ENCODE measurements around the gene PCNX2.

Gene PCNX2

GRCh38 chr1:232965124-232965911 lies 330.2 kb downstream of the PCNX2 start:
- TF ChIP-seq, protein P1, sequence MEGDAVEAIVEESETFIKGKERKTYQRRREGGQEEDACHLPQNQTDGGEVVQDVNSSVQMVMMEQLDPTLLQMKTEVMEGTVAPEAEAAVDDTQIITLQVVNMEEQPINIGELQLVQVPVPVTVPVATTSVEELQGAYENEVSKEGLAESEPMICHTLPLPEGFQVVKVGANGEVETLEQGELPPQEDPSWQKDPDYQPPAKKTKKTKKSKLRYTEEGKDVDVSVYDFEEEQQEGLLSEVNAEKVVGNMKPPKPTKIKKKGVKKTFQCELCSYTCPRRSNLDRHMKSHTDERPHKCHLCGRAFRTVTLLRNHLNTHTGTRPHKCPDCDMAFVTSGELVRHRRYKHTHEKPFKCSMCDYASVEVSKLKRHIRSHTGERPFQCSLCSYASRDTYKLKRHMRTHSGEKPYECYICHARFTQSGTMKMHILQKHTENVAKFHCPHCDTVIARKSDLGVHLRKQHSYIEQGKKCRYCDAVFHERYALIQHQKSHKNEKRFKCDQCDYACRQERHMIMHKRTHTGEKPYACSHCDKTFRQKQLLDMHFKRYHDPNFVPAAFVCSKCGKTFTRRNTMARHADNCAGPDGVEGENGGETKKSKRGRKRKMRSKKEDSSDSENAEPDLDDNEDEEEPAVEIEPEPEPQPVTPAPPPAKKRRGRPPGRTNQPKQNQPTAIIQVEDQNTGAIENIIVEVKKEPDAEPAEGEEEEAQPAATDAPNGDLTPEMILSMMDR (conservative IDR thresholded peaks at IDR 0.05; ENCODE audit: low read length), result no peak
- no peak for DNase-seq (ENCODE audit: low read depth)
- H3K4me3 ChIP-seq (ENCODE audit: low read length), result no peak overlapping the region

DNA sequence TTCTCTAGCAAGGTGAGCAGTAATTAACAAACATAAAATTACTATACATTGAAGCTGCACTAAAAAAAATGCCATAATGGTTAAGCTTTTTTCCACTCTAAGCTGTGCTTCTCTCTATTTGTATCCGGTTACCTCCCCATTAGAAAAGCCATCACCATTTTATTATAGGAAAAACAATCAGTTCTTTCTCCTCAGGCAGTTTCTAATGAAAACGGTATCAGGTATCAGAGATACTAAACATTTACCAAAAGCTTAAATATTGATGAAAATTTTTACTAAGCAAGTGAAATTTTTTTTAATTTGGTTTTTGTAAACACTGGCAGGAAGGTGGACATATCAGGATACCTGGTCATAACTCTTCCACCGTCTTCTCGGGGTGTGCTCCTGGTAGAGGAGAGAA lies 330.9 kb downstream of the PCNX2 start:
- DNase-seq (ENCODE audit: low read depth), result no peak
- no peak overlapping the region for H3K4me3 ChIP-seq (ENCODE audit: low read length)

GRCh38 chr1:232962761-232963745 lies 332.5 kb downstream of the PCNX2 start:
- peak; percentile 66 for DNase-seq (ENCODE audit: low read depth)
- TF ChIP-seq, protein P1 (conservative IDR thresholded peaks at IDR 0.05; ENCODE audit: low read length), result no peak
- H3K4me3 ChIP-seq (ENCODE audit: low read length), result no peak overlapping the region; the same call in 1 of the 2 replicates

More for the DNA sequence above, 330.9 kb downstream of the PCNX2 start:
- TF ChIP-seq, protein P1 (conservative IDR thresholded peaks at IDR 0.05; ENCODE audit: low read length), result no peak

DNA sequence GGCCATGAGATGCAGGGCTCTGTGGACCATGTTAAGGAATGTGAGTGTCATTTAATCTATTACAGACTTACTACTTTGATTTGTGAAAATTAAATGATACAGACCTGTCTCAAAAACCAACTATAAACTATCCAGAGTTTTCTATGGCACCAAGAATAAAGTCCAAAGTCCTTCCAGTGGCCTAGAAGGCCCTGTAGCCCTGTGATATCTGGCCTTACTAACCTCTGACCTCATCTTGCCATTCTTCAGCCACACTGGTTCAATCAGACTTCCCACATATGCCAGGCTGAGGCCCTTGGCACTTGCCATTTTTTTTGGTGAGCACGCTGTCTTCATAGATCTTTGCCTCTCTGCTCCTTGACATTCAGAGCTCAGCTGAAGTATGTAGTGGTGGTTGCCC lies 337.5 kb downstream of the PCNX2 start:
- H3K4me3 ChIP-seq (ENCODE audit: low read length), result no peak overlapping the region
- no peak for DNase-seq (ENCODE audit: low read depth)
- TF ChIP-seq, protein P1 (conservative IDR thresholded peaks at IDR 0.05; ENCODE audit: low read length), result no peak

DNA sequence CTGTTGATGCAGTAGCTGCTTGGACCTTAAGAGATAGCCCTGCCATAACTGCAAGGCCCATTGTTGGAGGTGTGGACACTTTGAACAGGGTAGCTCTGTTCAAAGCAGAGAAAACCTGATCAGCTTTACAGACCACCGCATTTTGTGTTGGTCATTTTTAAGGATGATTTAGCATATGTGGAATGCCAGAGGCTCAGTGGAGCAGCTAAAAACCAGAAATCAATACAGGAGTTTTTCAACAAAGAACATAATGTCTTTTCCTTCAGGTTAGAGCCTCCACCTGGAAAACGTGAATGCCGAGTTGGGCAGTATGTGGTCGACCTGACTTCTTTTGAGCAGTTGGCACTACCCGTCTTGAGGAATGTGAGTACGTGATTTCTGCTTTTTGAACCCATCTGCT lies 339.4 kb downstream of the PCNX2 start:
- TF ChIP-seq, protein P1 (conservative IDR thresholded peaks at IDR 0.05; ENCODE audit: low read length), result no peak
- DNase-seq (ENCODE audit: low read depth), result no peak
- H3K4me3 ChIP-seq (ENCODE audit: low read length), result no peak overlapping the region

- H3K4me3 ChIP-seq (ENCODE audit: low read length), result no peak overlapping the region
- peak; percentile 6 for DNase-seq (ENCODE audit: low read depth)
- TF ChIP-seq, protein P1 (conservative IDR thresholded peaks at IDR 0.05; ENCODE audit: low read length), result no peak
These were observed 340.7 kb downstream of the PCNX2 start for GRCh38 chr1:232954594-232955365.

Measured in AG10803 (cell line).